Measurements from ENCODE around the gene HMCN2. TPM values are rescaled to one million over a fixed set of nuclear protein-coding genes. Genes with fewer than 3 reads are reported as not detected.

The HMCN2 gene
- total and polyA plus RNA-seq, 2 donors from 2014 or later: 0.99 to 8.6 TPM

DNA sequence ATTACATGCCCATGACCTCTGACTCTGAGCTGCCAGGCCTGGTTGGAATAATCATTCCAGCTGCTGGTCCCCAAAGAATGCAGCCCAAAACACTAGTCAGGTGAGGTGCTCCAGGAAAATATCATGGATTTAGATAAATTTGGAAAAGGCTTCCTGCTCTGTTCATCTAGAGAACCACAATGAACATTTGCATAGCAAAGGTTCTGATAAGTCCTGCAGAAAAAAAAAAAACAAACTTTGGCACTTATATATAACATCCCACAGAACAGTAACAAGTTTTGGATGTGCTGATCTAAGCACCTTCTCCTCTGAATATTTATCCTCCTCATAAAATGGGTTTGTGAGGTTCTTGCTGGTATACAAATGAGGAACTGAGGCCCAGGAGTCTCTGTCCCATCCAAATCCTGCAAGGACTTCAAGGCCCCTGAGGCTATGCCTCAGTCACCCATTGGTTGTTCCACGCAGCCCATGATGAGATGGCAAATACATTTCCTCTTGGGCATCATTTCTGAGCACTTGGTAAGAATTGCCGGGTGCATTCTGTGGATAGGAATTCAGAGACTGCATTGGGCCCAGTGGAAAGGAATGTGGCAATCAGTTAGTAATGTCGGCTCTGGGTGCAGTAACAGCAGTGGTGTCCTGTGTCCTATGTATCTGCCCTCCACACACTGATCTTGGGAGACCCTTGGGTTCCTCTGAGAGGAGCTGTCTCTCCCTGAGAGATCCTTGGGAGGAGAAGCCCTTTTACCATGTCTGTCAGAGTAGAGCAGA is 105.8 kb downstream of the HMCN2 start:
- DNase-seq (no peak), FAIRE-seq (no peak)
- TF ChIP-seq, protein P1, sequence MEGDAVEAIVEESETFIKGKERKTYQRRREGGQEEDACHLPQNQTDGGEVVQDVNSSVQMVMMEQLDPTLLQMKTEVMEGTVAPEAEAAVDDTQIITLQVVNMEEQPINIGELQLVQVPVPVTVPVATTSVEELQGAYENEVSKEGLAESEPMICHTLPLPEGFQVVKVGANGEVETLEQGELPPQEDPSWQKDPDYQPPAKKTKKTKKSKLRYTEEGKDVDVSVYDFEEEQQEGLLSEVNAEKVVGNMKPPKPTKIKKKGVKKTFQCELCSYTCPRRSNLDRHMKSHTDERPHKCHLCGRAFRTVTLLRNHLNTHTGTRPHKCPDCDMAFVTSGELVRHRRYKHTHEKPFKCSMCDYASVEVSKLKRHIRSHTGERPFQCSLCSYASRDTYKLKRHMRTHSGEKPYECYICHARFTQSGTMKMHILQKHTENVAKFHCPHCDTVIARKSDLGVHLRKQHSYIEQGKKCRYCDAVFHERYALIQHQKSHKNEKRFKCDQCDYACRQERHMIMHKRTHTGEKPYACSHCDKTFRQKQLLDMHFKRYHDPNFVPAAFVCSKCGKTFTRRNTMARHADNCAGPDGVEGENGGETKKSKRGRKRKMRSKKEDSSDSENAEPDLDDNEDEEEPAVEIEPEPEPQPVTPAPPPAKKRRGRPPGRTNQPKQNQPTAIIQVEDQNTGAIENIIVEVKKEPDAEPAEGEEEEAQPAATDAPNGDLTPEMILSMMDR (IDR thresholded peaks at IDR 0.05; ENCODE audit: borderline replicate concordance, extremely low read depth, insufficient read depth): no peak
- Histone ChIP-seq H3K27me3 (ENCODE audit: control insufficient read depth, insufficient read depth, low read length) (no peaks in the 10 kb centered on the region), H3K9me3 (ENCODE audit: control insufficient read depth in 2 of 3, insufficient read depth in 1 of 3, low read length in 3 of 3) (no peaks in the 10 kb centered on the region), H3K4me1 (ENCODE audit: control insufficient read depth in 2 of 3, insufficient read depth in 2 of 3, low read depth in 1 of 3, low read length in 3 of 3) (no peaks in the 10 kb centered on the region), H3K4me3 (ENCODE audit: low read length in 3 of 3) (no peak overlapping the region), H3K27ac (ENCODE audit: low read depth in 2 of 2, low read length in 2 of 2) (no peak overlapping the region), H3K9ac (ENCODE audit: low read length in 3 of 3) (no peak overlapping the region), H3K36me3 (ENCODE audit: control insufficient read depth in 2 of 3, insufficient read depth in 3 of 3, low read length in 3 of 3) (no peaks in the 10 kb centered on the region)
- intact Hi-C loops (cut with DNase I): no loop called here

DNA sequence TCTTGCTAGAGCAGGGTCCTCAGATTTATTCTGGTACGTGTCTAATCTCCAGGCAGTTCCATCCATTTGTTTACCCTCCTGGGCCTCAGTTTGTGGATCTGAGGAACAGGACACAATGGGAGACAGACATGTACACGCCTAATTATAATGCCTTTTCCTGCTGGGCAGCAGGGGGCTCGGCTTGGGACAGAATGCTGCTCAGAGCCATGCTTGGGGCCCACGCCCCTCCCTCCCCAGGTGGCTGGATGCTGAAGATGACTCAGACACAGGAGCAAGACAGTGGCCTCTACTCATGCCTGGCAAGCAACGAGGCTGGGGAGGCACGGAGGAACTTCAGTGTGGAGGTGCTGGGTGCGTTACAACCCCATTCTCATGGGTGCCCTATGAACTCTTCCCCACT is 106.5 kb downstream of the HMCN2 start:
- H3K4me3 ChIP-seq (ENCODE audit: low read length in 3 of 3): no peak overlapping the region
- H3K27me3 ChIP-seq (ENCODE audit: control insufficient read depth, insufficient read depth, low read length): no peaks in the 10 kb centered on the region
- H3K27ac ChIP-seq (ENCODE audit: low read depth in 2 of 2, low read length in 2 of 2): no peak overlapping the region
- H3K36me3 ChIP-seq (ENCODE audit: control insufficient read depth in 2 of 3, insufficient read depth in 3 of 3, low read length in 3 of 3): no peaks in the 10 kb centered on the region
- no peaks in the 10 kb centered on the region for H3K4me1 ChIP-seq (ENCODE audit: control insufficient read depth in 2 of 3, insufficient read depth in 2 of 3, low read depth in 1 of 3, low read length in 3 of 3)
- intact Hi-C loops (cut with DNase I): no loop called here
- FAIRE-seq (no peak), DNase-seq (no peak)
- H3K9me3 ChIP-seq (ENCODE audit: control insufficient read depth in 2 of 3, insufficient read depth in 1 of 3, low read length in 3 of 3): no peaks in the 10 kb centered on the region
- TF ChIP-seq, protein P1 (IDR thresholded peaks at IDR 0.05; ENCODE audit: borderline replicate concordance, extremely low read depth, insufficient read depth): no peak
- H3K9ac ChIP-seq (ENCODE audit: low read length in 3 of 3): no peak overlapping the region

DNA sequence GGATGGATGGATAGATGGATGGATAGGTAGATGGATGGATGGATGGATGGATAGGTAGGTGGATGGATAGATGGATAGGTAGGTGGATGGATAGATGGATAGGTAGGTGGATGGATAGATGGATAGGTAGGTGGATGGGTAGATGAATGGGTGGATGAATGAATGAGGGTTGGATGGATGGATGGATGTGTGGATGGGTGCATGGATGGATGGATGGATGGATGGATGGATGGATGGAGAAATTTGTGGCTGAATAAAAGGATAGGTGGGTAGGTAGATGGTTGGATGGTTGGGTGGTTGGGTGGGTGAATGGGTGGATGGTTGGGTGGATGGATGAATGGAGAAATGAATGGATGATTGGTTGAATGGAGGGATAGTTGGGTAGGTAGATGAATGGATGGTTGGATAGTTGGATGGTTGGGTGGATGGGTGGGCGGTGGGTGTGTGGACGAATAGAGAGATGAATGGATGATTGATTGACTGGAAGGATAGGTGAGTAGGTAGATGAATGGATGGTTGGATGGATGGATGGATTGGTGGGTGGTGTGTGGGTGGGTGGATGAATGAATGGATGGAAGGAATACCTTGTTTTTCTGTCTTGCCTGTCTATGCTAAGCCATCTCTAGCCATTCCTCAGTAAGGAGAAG is 108.2 kb downstream of the HMCN2 start:
- intact Hi-C loops (cut with DNase I): no loop called here
- no peaks in the 10 kb centered on the region for H3K36me3 ChIP-seq (ENCODE audit: control insufficient read depth in 2 of 3, insufficient read depth in 3 of 3, low read length in 3 of 3)
- TF ChIP-seq, protein P1 (IDR thresholded peaks at IDR 0.05; ENCODE audit: borderline replicate concordance, extremely low read depth, insufficient read depth): no peak
- FAIRE-seq (no peak), DNase-seq (no peak)
- H3K27me3 ChIP-seq (ENCODE audit: control insufficient read depth, insufficient read depth, low read length): no peaks in the 10 kb centered on the region
- no peak overlapping the region for H3K4me3 ChIP-seq (ENCODE audit: low read length in 3 of 3)
- H3K4me1 ChIP-seq (ENCODE audit: control insufficient read depth in 2 of 3, insufficient read depth in 2 of 3, low read depth in 1 of 3, low read length in 3 of 3): no peaks in the 10 kb centered on the region
- H3K9me3 ChIP-seq (ENCODE audit: control insufficient read depth in 2 of 3, insufficient read depth in 1 of 3, low read length in 3 of 3): no peaks in the 10 kb centered on the region
- H3K27ac ChIP-seq (ENCODE audit: low read depth in 2 of 2, low read length in 2 of 2): no peak overlapping the region
- no peak overlapping the region for H3K9ac ChIP-seq (ENCODE audit: low read length in 3 of 3)
